Melanocyte of skin (primary cell): ENCODE measurements around the gene ZNF174. TPM values are rescaled to one million over a fixed set of nuclear protein-coding genes. Genes with fewer than 3 reads are reported as not detected.

Source experiments
- total RNA-seq, 2 donors: library from RNA; depleted of rRNA; stranded (reverse); fragments of >200 nt; gene quantifications; 2 replicates each; pipeline ENCODE4 v1.2.3, GENCODE V29; 2012

Gene ZNF174
- total RNA-seq: 10 to 100 TPM; 11.3 to 14.8 TPM

DNA sequence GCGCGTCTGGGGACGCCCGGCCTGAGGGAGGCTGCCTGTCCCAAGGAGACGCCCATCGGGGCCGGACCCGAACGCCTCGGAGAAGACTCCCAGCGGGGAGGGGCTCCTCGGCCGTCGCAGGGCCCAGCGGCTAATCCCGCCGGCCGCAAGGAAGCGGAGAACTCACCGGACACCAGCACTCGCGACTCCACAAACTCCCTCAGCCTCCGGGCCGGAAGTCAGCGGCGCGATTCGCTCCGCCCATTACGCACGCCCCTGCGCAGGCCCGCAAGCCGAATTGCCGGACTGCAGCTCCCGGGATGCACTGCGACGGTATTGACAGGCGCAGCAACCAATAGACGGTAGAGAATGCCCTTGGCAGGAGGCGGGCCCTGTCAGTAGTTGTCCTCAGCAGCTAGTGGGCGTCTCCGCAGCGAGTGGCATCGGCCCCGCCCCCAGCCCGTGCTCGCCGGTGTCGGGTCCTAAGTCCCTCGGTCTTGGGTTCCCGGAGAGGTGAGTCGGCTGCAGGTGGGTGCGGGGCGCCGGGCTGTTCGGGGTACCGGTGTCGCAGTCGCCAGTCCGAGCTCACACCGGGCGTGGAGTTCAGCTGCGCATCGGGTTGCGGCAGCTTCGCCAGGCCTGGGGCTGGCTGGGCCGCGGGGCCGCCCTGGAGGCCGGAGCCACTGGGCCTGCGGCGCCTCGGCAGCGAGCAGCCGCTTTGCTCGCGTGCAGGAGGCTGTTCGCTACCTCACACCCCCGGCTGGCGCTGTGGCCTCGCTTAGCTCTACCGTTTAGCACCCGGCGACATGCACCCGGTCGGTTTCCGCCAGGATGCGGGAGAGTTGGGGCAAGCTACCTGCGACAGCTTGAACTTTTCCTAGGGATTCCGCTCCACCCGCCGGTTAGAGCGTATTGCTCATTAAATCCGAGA lies at the start of gene ZNF174, which contains the start of gene ZSCAN32:
Gene ZNF174 (plus strand): TSS at position 437 of the 910 bp plus-strand sequence. CDS start 790 bp downstream, outside the sequence.
Gene ZSCAN32 (minus strand): TSS at position 226 of the 910 bp plus-strand sequence. CDS start 3,447 bp downstream, outside the sequence.

DNA sequence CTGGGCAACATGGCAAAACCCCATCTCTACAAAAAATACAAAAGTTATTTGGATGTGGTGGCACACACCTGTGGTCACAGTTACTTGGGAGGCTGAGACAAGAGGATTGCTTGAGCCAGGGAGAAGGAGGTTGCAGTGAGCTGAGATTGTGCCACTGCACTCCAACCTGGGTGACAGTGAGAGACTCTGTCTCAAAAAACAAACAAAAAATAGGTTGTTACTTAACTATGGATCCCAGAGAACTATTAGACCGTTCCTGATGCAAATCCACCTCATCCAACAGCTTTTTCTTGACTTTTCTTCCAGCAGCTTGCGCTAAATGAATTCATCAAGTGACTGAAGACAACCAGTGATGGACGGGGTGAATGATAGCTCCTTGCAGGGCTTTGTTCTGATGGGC lies 45.4 kb upstream of the ZNF174 start, which contains the start of gene OR2C1:
Gene OR2C1 (plus strand): TSS at position 301 of the 400 bp plus-strand sequence. CDS start 52 bp downstream, at position 353.

DNA sequence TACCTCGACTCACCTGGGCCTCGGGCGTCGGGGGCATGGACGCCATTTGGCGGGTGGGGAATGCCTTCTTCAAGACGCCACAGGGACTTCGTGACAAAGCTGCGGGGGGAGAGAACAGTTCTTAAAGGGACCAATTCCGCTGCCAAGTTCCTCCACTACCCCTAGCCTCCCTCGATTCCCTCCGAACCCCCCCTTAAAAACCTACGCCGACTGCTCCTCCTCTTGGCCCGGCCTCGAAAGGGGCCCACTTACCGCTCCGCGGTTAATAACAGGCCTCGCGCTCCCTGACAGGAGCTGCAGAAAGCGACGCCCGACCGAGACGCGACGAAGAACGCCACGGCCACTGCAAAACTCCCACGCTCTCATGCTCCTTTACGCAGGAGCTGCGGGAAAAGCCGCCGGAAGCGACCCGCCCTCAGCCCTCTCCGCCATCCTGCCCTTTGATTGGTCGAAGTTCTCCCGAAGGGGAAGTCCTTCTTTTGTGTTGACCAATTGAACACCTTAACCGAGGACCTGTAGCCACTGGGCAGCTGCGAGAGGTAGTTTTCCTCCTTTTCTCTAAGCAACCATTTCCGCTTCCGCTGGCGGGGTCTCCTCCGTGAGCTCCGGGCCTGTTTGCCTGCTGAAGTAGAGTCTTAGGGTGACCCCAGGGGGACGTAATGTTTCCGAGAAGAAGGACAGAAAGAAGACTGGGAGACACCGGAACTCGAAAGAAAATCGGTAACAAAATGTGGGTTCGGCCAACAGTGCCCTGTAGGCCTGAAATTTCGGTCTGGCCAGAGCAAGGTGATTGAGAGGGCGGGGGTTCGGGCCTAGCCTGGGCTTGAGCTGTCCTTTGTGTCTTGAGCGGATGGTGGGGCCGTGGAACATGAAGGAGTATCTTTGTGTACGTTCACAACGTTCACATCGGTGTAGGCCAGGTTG lies 42.4 kb downstream of the ZNF174 start, which contains the start of the genes NAA60 and ZNF597:
Gene NAA60 (plus strand): TSS at position 573 of the 924 bp plus-strand sequence. CDS start 32,548 bp downstream, outside the sequence.
Gene ZNF597 (minus strand): TSS at position 397 of the 924 bp plus-strand sequence. CDS start 351 bp downstream, at position 46.

Other genes starting within 250 kb of the ZNF174 start
- not detected for gene OR1F1, start 213.0 kb upstream of the ZNF174 start, total RNA-seq
- gene ZNF200, start 166.1 kb upstream of the ZNF174 start, total RNA-seq: 10 to 100 TPM in 1 of 2 donors, 1 to 10 TPM in 1; 9.3 to 12.3 TPM
- gene MEFV, start 144.6 kb upstream of the ZNF174 start, total RNA-seq: under 1 TPM; 0.33 to 0.34 TPM
- 10 to 100 TPM; 33.3 to 41.6 TPM for gene ZNF263, start 117.7 kb upstream of the ZNF174 start, total RNA-seq
- gene TIGD7, start 95.8 kb upstream of the ZNF174 start, total RNA-seq: 1 to 10 TPM; 2.0 to 3.8 TPM
- gene ZNF75A, start 95.7 kb upstream of the ZNF174 start, total RNA-seq: 10 to 100 TPM; 22.4 to 23.3 TPM
- not detected for gene OR2C1, start 45.3 kb upstream of the ZNF174 start, total RNA-seq
- gene ZSCAN32, start 211 bp upstream of the ZNF174 start, total RNA-seq: 10 to 100 TPM; 10.3 to 12.0 TPM
- 1 to 10 TPM; 2.1 to 2.7 TPM for gene ZNF597, start 42.3 kb downstream of the ZNF174 start, total RNA-seq
- 10 to 100 TPM; 18.9 to 23.0 TPM for gene NAA60, start 42.5 kb downstream of the ZNF174 start, total RNA-seq
- gene C16orf90, start 94.3 kb downstream of the ZNF174 start, total RNA-seq: not detected
- 10 to 100 TPM; 12.7 to 13.4 TPM for gene CLUAP1, start 99.8 kb downstream of the ZNF174 start, total RNA-seq
- gene NLRC3, start 176.2 kb downstream of the ZNF174 start, total RNA-seq: under 1 TPM; under 0.01 TPM
- 1 to 10 TPM; 4.8 to 8.0 TPM for gene SLX4, start 210.4 kb downstream of the ZNF174 start, total RNA-seq